Neuronal stem cell (in vitro differentiated cells): Measurements from ENCODE around the gene PRR29.
"Not testable (repeated sequence)": the region's sequence is repeated elsewhere in the genome, so short reads cannot be mapped to it uniquely, and the experiment has no call there.

Experiments
- DNase-seq: peaks from one replicate; pipeline ENCODE4 v3.0.0-alpha.2; 2013; ENCODE audit warnings: low spot score
- H2AFZ ChIP-seq: one replicate; pipeline ENCODE4 v1.6.1; 2013; ENCODE audit warnings: mild to moderate bottlenecking, low read length, inconsistent platforms
- H2AK5ac ChIP-seq: 2 replicates; pipeline ENCODE4 v1.6.1; 2013; ENCODE audit warnings: low read depth, mild to moderate bottlenecking, inconsistent platforms, low read length, moderate library complexity, mixed read lengths
- H2BK120ac ChIP-seq: 2 replicates; pipeline ENCODE4 v1.6.1; 2013; ENCODE audit warnings: low read depth, mild to moderate bottlenecking, inconsistent platforms, low read length, moderate library complexity, mixed read lengths
- H2BK12ac ChIP-seq: one replicate; pipeline ENCODE4 v1.6.1; 2013; ENCODE audit warnings: low read length, inconsistent platforms
- H2BK15ac ChIP-seq: 2 replicates; pipeline ENCODE4 v1.6.1; 2013; ENCODE audit warnings: mild to moderate bottlenecking, low read length, inconsistent platforms, mixed read lengths
- H2BK5ac ChIP-seq: one replicate; pipeline ENCODE4 v1.6.1; 2013; ENCODE audit warnings: inconsistent platforms, mild to moderate bottlenecking, low read length, moderate library complexity
- H3K14ac ChIP-seq: one replicate; pipeline ENCODE4 v1.6.1; 2013; ENCODE audit warnings: low read length, inconsistent platforms
- H3K18ac ChIP-seq: 2 replicates; pipeline ENCODE4 v1.6.1; 2013; ENCODE audit warnings: low read length, inconsistent platforms
- H3K23ac ChIP-seq: 2 replicates; pipeline ENCODE4 v1.6.1; 2013; ENCODE audit warnings: low read depth, mild to moderate bottlenecking, mixed read lengths, low read length, inconsistent platforms; ENCODE audit not compliant: poor library complexity
- H3K27ac ChIP-seq: replicated peaks from 3 replicates; pipeline ENCODE4 v1.5.1; 2013; ENCODE audit warnings: low read length, inconsistent platforms
- H3K27me3 ChIP-seq, 3 experiments: 2 replicates each; pipeline ENCODE4 v1.6.1; 2013; ENCODE audit warnings: low read length in 3 of 3, mild to moderate bottlenecking in 2 of 3, inconsistent platforms in 1 of 3, low read depth in 1 of 3, mixed read lengths in 1 of 3, moderate library complexity in 1 of 3; ENCODE audit not compliant: control insufficient read depth in 3 of 3, insufficient read depth in 3 of 3
- H3K36me3 ChIP-seq, 2 donors: replicated peaks in 1 of 2; 2 replicates each; pipeline ENCODE4 v1.6.1; 2013; ENCODE audit warnings: low read length in 2 of 2; ENCODE audit not compliant: control insufficient read depth in 2 of 2, insufficient read depth in 2 of 2
- H3K4ac ChIP-seq: 2 replicates; pipeline ENCODE4 v1.6.1; 2013; ENCODE audit warnings: inconsistent platforms, mild to moderate bottlenecking, low read length, moderate library complexity
- H3K4me1 ChIP-seq, 2 donors: 1 replicate in 1 of 2; 2 replicates in 1 of 2; pipeline ENCODE4 v1.6.1; 2013; ENCODE audit warnings: low read length in 2 of 2, low read depth in 1 of 2; ENCODE audit not compliant: control insufficient read depth in 2 of 2, insufficient read depth in 1 of 2
- H3K4me2 ChIP-seq: one replicate; pipeline ENCODE4 v1.6.1; 2013; ENCODE audit warnings: mild to moderate bottlenecking, low read length, inconsistent platforms; ENCODE audit not compliant: insufficient read depth, poor library complexity, severe bottlenecking
- H3K4me3 ChIP-seq, 2 donors: 2 replicates each; pipeline ENCODE4 v1.5.1; 2013; ENCODE audit warnings: low read length in 2 of 2, mild to moderate bottlenecking in 2 of 2, inconsistent platforms in 1 of 2, moderate library complexity in 1 of 2
- H3K79me1 ChIP-seq: one replicate; pipeline ENCODE4 v1.6.1; 2013; ENCODE audit warnings: low read depth, mild to moderate bottlenecking, inconsistent platforms, low read length, moderate library complexity
- H3K9ac ChIP-seq: one replicate; pipeline ENCODE4 v1.6.1; 2013; ENCODE audit warnings: mild to moderate bottlenecking, low read depth, low read length, inconsistent platforms; ENCODE audit not compliant: poor library complexity
- H3K9me3 ChIP-seq, 2 donors: replicated peaks in 1 of 2; 2 replicates each; pipeline versions ENCODE3 to v1.6.1; 2013; ENCODE audit warnings: low read length in 2 of 2, mild to moderate bottlenecking in 2 of 2, inconsistent platforms in 1 of 2, low read depth in 1 of 2, mixed read lengths in 1 of 2, moderate library complexity in 1 of 2; ENCODE audit not compliant: control insufficient read depth in 2 of 2, insufficient read depth in 1 of 2
- H4K8ac ChIP-seq: one replicate; pipeline ENCODE4 v1.6.1; 2013; ENCODE audit warnings: low read depth, mild to moderate bottlenecking, inconsistent platforms, low read length, moderate library complexity
- H4K91ac ChIP-seq: one replicate; pipeline ENCODE4 v1.6.1; 2013; ENCODE audit warnings: low read length, low read depth, mild to moderate bottlenecking, inconsistent platforms; ENCODE audit not compliant: poor library complexity
- WGBS, 2 donors: extraction: QIAGEN DNeasy Blood & Tissue Kit; methylation state at CpG; one replicate each; pipeline ENCODE4 v1.1.7; 2013; ENCODE audit warnings: missing lambda C conversion rate in 2 of 2, mixed read lengths in 1 of 2; ENCODE audit not compliant: insufficient read length in 2 of 2, insufficient replicate concordance in 1 of 2; ENCODE audit errors: extremely low coverage in 2 of 2; 5-methylcytosine and 5-hydroxymethylcytosine counted together

The PRR29 gene

GRCh38 chr17:64017381-64017980 is 19.3 kb downstream of the PRR29 start:
- no peak overlapping the region for H2BK5ac ChIP-seq
- H3K18ac ChIP-seq, result no peak overlapping the region
- H2AFZ ChIP-seq, result no peak overlapping the region
- no peak for DNase-seq
- H4K91ac ChIP-seq, result no peak overlapping the region
- WGBS, 2 donors, result no CpG with 5 or more reads among the region's 2 CpGs
- no peak overlapping the region for H3K23ac ChIP-seq
- H3K36me3 ChIP-seq, result no peaks in the 10 kb centered on the region
- no peaks in the 10 kb centered on the region for H3K79me1 ChIP-seq
- H2BK120ac ChIP-seq, result no peak overlapping the region
- H2AK5ac ChIP-seq, result no peak overlapping the region
- H3K4ac ChIP-seq, result no peak overlapping the region
- H3K27ac ChIP-seq, result no peak overlapping the region
- H3K27me3 ChIP-seq, result peaks cover 0 to 7% (median 0%) of the 10 kb centered on the region in 3 experiments
- no peak overlapping the region for H3K4me2 ChIP-seq
- no peak overlapping the region for H2BK15ac ChIP-seq
- H4K8ac ChIP-seq, result no peak overlapping the region
- no peak overlapping the region for H2BK12ac ChIP-seq
- no peak overlapping the region for H3K4me3 ChIP-seq
- H3K9ac ChIP-seq, result no peak overlapping the region
- H3K4me1 ChIP-seq, result peaks cover 0 to 2% of the 10 kb centered on the region in 2 donors
- H3K14ac ChIP-seq, result no peak overlapping the region
- no peaks in the 10 kb centered on the region for H3K9me3 ChIP-seq

GRCh38 chr17:64019551-64019961 is 21.4 kb downstream of the PRR29 start:
- not testable (repeated sequence) for H2AK5ac ChIP-seq, H3K4me2 ChIP-seq, H2BK120ac ChIP-seq, H2BK5ac ChIP-seq, H3K18ac ChIP-seq, H3K4me1 ChIP-seq, H3K9ac ChIP-seq, H3K27ac ChIP-seq, H2BK15ac ChIP-seq, H4K8ac ChIP-seq, H3K23ac ChIP-seq, H3K36me3 ChIP-seq, H2AFZ ChIP-seq, H3K14ac ChIP-seq, H3K79me1 ChIP-seq, H4K91ac ChIP-seq, H2BK12ac ChIP-seq, DNase-seq, H3K9me3 ChIP-seq, H3K4me3 ChIP-seq, H3K27me3 ChIP-seq, H3K4ac ChIP-seq
- whole genome bisulfite sequencing, 2 donors, result no CpG with 5 or more reads among the region's 9 CpGs

DNA sequence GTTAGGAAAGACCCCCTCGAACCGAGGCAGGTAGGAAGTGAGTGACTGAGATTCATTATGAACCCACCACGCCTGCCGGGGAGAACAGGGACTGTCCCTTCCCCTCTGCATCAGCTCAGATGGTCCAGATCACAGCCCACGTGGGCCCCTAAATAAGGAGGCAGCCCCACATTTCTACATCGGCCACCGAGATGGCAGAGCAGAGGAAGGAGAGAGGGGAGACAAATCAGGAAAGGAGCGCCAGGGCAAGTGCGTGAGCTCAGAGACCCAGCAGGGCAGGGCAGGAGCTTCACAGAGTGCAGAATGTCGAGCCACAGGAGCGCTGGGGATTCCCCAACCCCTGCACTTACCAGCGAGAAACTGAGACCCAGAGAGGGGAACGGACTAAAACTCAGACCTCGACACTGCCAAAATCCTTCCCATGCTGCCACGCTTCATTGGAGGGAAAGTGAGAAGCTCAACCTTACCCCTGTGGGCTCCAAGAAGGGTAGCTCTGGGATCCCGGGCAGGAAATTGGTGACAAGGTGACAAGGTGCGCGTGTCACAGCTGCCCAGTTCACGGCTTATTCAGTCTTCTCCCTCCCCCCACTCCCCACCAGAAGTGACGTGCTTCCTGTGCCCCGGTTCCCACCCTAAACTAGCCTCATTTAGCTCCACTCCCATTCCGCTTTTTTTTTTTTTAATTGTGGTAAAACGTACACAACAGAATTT is 22.1 kb downstream of the PRR29 start, which contains the start of gene ICAM2:
Gene ICAM2, minus strand, starts transcription at position 578 of the 711 bp plus-strand sequence. CDS start 13,942 bp downstream, outside the sequence.
- peak within 1 kb of the TSS; percentile 60 for H3K18ac ChIP-seq
- peak within 1 kb of the TSS; percentile 60 for H2AFZ ChIP-seq
- H3K4me2 ChIP-seq, result no peak within 1 kb of the TSS
- H3K79me1 ChIP-seq, result no peaks in the 10 kb centered on the region
- H3K23ac ChIP-seq, result no peak within 1 kb of the TSS
- H3K4me1 ChIP-seq, result peaks cover 0 to 2% of the 10 kb centered on the region in 2 donors
- no peak within 1 kb of the TSS for H3K4ac ChIP-seq
- no peak within 1 kb of the TSS for H2BK5ac ChIP-seq
- H3K9me3 ChIP-seq, result no peaks in the 10 kb centered on the region
- H2BK12ac ChIP-seq, result no peak within 1 kb of the TSS
- WGBS, 2 donors, result no CpG with 5 or more reads among the region's 23 CpGs
- DNase-seq, result no peak
- no peak within 1 kb of the TSS for H2AK5ac ChIP-seq
- H2BK15ac ChIP-seq, result no peak within 1 kb of the TSS
- H4K8ac ChIP-seq, result no peak within 1 kb of the TSS
- H2BK120ac ChIP-seq, result no peak within 1 kb of the TSS
- H4K91ac ChIP-seq, result no peak within 1 kb of the TSS
- H3K27me3 ChIP-seq, result peaks cover 0 to 7% (median 0%) of the 10 kb centered on the region in 3 experiments
- H3K36me3 ChIP-seq, result no peaks in the 10 kb centered on the region
- H3K14ac ChIP-seq, result peak within 1 kb of the TSS; percentile 75
- no peak within 1 kb of the TSS for H3K27ac ChIP-seq
- no peak within 1 kb of the TSS for H3K9ac ChIP-seq
- no peak within 1 kb of the TSS for H3K4me3 ChIP-seq

- Histone ChIP-seq H2BK120ac (no peak overlapping the region), H3K4me3 (no peak overlapping the region), H2BK12ac (no peak overlapping the region), H3K27ac (no peak overlapping the region), H3K4me1 (peaks cover 0 to 2% of the 10 kb centered on the region in 2 donors), H2BK15ac (no peak overlapping the region), H3K14ac (no peak overlapping the region), H2AFZ (no peak overlapping the region), H3K18ac (no peak overlapping the region), H2BK5ac (no peak overlapping the region), H3K4ac (no peak overlapping the region), H3K9ac (no peak overlapping the region), H2AK5ac (no peak overlapping the region), H3K27me3 (no peaks in the 10 kb centered on the region), H3K79me1 (no peaks in the 10 kb centered on the region), H4K8ac (no peak overlapping the region), H4K91ac (no peak overlapping the region), H3K23ac (no peak overlapping the region), H3K36me3 (no peaks in the 10 kb centered on the region), H3K4me2 (no peak overlapping the region), H3K9me3 (no peaks in the 10 kb centered on the region)
- DNase-seq, result no peak
- no CpG with 5 or more reads among the region's 5 CpGs for WGBS, 2 donors
Measured at GRCh38 chr17:64022611-64023063, 24.5 kb downstream of the PRR29 start.
